ENCODE data around the gene OR4A16.

OR4A16 gene
- 0 reads per million in 2 donors for total RNA-seq

- no peak for DNase-seq
Measured at GRCh38 chr11:55342901-55343300, at the start of gene OR4A16. Gene OR4A16 (plus strand): TSS chr11:55343201. CDS start chr11:55343201, 0 bp downstream.

- DNase-seq = no peak
Measured at GRCh38 chr11:55324500-55324899, 18.5 kb upstream of the OR4A16 start.

GRCh38 chr11:55345306-55345705 lies 2.3 kb downstream of the OR4A16 start:
- DNase-seq = no peak

- DNase-seq = no peak
Measured at GRCh38 chr11:55349032-55349431, 6.0 kb downstream of the OR4A16 start.

- DNase-seq = no peak
Measured at GRCh38 chr11:55357560-55358184, 14.7 kb downstream of the OR4A16 start.

GRCh38 chr11:55367674-55368073 lies 24.7 kb downstream of the OR4A16 start, which contains the start of gene OR4A15:
Gene OR4A15 (plus strand): TSS chr11:55367974. CDS start chr11:55367974, 0 bp downstream.
- DNase-seq = no peak
